Type B pancreatic cell (in vitro differentiated cells): ENCODE data around the gene IGF2BP1. TPM values are rescaled to one million over a fixed set of nuclear protein-coding genes. Genes with fewer than 3 reads are reported as not detected.

ENCODE experiments used
- DNase-seq: peaks from one replicate; pipeline ENCODE4 v3.0.0; 2021; ENCODE audit warnings: mixed read lengths; ENCODE audit not compliant: unreplicated experiment; ENCODE audit errors: extremely low spot score
- H3K27ac Mint-ChIP-seq: 2 replicates; pipeline ENCODE4 v1.8.0; 2021; ENCODE audit warnings: mild to moderate bottlenecking, mixed read lengths
- H3K27me3 Mint-ChIP-seq: 2 replicates; pipeline ENCODE4 v1.8.0; 2021; ENCODE audit warnings: mixed read lengths
- H3K36me3 Mint-ChIP-seq: 2 replicates; pipeline ENCODE4 v1.8.0; 2021; ENCODE audit warnings: mixed read lengths
- H3K4me1 Mint-ChIP-seq: one replicate; pipeline ENCODE4 v1.8.0; 2021; ENCODE audit warnings: mixed read lengths; ENCODE audit not compliant: unreplicated experiment
- H3K4me3 Mint-ChIP-seq: 2 replicates; pipeline ENCODE4 v1.8.0; 2021; ENCODE audit warnings: mild to moderate bottlenecking, mixed read lengths
- H3K9me3 Mint-ChIP-seq: 2 replicates; pipeline ENCODE4 v1.8.0; 2021; ENCODE audit warnings: mixed read lengths
- CTCF ChIP-seq: fragments of 200-600 bp; sonication (generic); conservative IDR thresholded peaks from 2 replicates; pipeline ENCODE4 v1.5.0; 2021; ENCODE audit warnings: antibody characterized with exemption, mild to moderate bottlenecking
- total RNA-seq: library from RNA; stranded (reverse); gene quantifications from 2 replicates; pipeline ENCODE4 v1.2.1, GENCODE V29; 2021; ENCODE audit warnings: low replicate concordance

Gene IGF2BP1
- total RNA-seq, 1 donor from 2014 or later: 232 TPM

GRCh38 chr17:48961516-48962233 is 35.5 kb upstream of the IGF2BP1 start:
- TF ChIP-seq CTCF: no peak
- Mint-ChIP-seq H3K4me3 (peak overlapping the region; percentile 41), H3K9me3 (no peaks in the 10 kb centered on the region), H3K27me3 (peaks cover 19% of the 10 kb centered on the region), H3K36me3 (no peaks in the 10 kb centered on the region), H3K27ac (no peak overlapping the region), H3K4me1 (peaks cover 9% of the 10 kb centered on the region)
- DNase-seq: no peak

DNA sequence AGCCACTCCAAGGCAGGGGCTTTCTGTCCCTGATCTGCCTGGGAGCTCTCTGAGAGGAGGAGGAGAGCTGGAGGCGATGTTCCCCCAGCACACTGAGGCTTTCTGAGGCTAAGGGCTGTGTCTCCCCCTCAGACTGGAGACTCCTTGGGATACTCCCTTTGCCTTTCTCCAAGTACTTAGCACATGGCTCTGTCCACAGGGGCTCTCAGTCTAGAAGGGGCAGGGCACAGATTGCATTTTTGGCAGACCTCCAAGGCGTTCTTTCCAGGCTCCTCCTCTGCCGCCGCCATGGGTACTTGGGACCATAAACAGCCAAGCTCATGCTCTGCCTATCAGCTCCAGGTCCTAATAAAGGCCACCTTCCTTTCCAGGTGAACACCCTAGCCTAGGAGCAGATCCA is 27.0 kb upstream of the IGF2BP1 start:
- peaks cover 12% of the 10 kb centered on the region for H3K4me1 Mint-ChIP-seq
- H3K9me3 Mint-ChIP-seq: no peaks in the 10 kb centered on the region
- no peak overlapping the region for H3K27ac Mint-ChIP-seq

DNA sequence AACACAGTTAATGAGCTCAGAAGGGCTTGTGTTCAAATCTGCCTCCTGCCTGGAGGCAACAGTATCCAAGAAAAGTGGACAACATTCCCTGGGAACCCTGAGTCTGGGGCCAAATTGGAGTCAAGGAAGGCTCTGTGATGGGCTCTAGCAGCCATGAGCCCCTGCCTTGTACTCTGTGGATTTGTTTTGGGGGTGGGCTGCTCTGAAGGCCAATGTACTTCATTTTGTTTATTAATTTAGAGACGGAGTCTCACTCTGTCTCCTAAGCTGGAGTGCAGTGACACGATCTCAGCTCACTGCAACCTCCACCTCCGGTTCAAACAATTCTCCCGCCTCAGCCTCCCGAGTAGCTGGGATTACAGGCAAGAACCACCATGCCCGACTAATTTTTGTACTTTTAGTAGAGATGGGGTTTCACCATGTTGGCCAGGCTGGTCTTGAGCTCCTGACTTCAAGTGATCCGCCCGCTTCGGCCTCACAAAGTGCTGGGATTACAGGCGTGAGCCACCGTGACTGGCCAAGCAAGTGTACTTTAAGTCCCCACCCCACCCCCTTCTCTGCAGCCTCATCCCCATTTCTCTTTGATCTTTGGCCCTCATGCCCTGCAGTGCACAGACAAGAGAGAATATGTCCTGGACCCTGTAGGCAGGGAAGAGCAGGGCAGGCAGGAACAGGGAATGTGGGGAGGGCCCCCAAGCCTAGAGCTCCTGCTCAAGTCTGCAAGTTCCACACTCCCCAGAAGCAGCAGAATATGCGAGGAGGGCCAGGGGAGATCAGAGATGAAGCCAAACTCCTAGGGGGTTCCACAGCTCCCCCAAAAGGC is 26.1 kb upstream of the IGF2BP1 start:
- DNase-seq: no peak
- Mint-ChIP-seq H3K27me3 (peaks cover 9% of the 10 kb centered on the region), H3K4me3 (no peak overlapping the region), H3K9me3 (no peaks in the 10 kb centered on the region), H3K27ac (no peak overlapping the region), H3K4me1 (peaks cover 12% of the 10 kb centered on the region), H3K36me3 (no peaks in the 10 kb centered on the region)
- no peak for TF ChIP-seq CTCF

More for the DNA sequence above, 27.0 kb upstream of the IGF2BP1 start:
- Mint-ChIP-seq H3K27me3 (peaks cover 13% of the 10 kb centered on the region), H3K36me3 (no peaks in the 10 kb centered on the region), H3K4me3 (no peak overlapping the region)
- TF ChIP-seq CTCF: no peak
- no peak for DNase-seq

GRCh38 chr17:48972749-48973097 is 24.5 kb upstream of the IGF2BP1 start:
- H3K27me3 Mint-ChIP-seq: peaks cover 9% of the 10 kb centered on the region
- no peak for DNase-seq
- peaks cover 12% of the 10 kb centered on the region for H3K4me1 Mint-ChIP-seq
- H3K27ac Mint-ChIP-seq: no peak overlapping the region
- H3K4me3 Mint-ChIP-seq: peak overlapping the region; percentile 44
- TF ChIP-seq CTCF: no peak
- H3K36me3 Mint-ChIP-seq: no peaks in the 10 kb centered on the region
- no peaks in the 10 kb centered on the region for H3K9me3 Mint-ChIP-seq

GRCh38 chr17:48973806-48974205 is 23.4 kb upstream of the IGF2BP1 start:
- no peak for TF ChIP-seq CTCF
- Mint-ChIP-seq H3K4me1 (peaks cover 12% of the 10 kb centered on the region), H3K27me3 (peaks cover 1% of the 10 kb centered on the region), H3K4me3 (no peak overlapping the region), H3K27ac (no peak overlapping the region), H3K9me3 (no peaks in the 10 kb centered on the region), H3K36me3 (no peaks in the 10 kb centered on the region)
- no peak for DNase-seq
